AG04450 (cell line): ENCODE measurements around the gene NME4. TPM values are rescaled to one million over a fixed set of nuclear protein-coding genes. Genes with fewer than 3 reads are reported as not detected.
"Not testable (repeated sequence)": the region's sequence is repeated elsewhere in the genome, so short reads cannot be mapped to it uniquely, and the experiment has no call there.

ENCODE experiments used
- CTCF ChIA-PET: fragments of 300-600, 350-600 bp; formaldehyde crosslinking; extraction: SDS; loops from one replicate; lab custom pipeline; 2022; ENCODE audit warnings: antibody characterized with exemption, inconsistent platforms; lab: Charles Lee
- POLR2A ChIA-PET: fragments of 350-600 bp; formaldehyde crosslinking; extraction: SDS; loops from one replicate; lab custom pipeline; 2021; ENCODE audit warnings: antibody characterized with exemption, inconsistent platforms; lab: Yijun Ruan, JAX
- DNase-seq: peaks from one replicate; pipeline ENCODE4 v3.0.0-alpha.2; 2011; ENCODE audit warnings: low read depth, low spot score
- H3K27ac ChIP-seq: one replicate; pipeline ENCODE4 v1.5.1; 2012; ENCODE audit warnings: low read depth, low read length, control low read depth
- H3K27me3 ChIP-seq: one replicate; pipeline ENCODE4 v1.6.0; 2012; ENCODE audit warnings: low read length; ENCODE audit not compliant: control insufficient read depth, insufficient read depth
- H3K4me3 ChIP-seq: 2 replicates; pipeline ENCODE4 v1.5.1; 2011; ENCODE audit warnings: mild to moderate bottlenecking, low read depth, low read length, control low read depth
- H3K9me3 ChIP-seq: 2 replicates; pipeline ENCODE4 v1.5.1; 2012; ENCODE audit warnings: low read length; ENCODE audit not compliant: control insufficient read depth, insufficient read depth
- CTCF ChIP-seq: IDR thresholded peaks from 2 replicates; pipeline ENCODE4 v1.5.1; 2011; ENCODE audit warnings: low read depth, low read length, control low read depth, inconsistent platforms
- polyA minus RNA-seq: library from RNA; depleted of rRNA, polyadenylated mRNA; stranded (reverse); fragments of >200 nt; gene quantifications from 2 replicates; pipeline ENCODE4 v1.2.3, GENCODE V29; 2011; rRNA and poly(A)+ RNA removed
- polyA plus RNA-seq: library from polyadenylated mRNA; depleted of rRNA; stranded (reverse); fragments of >200 nt; gene quantifications from 2 replicates; pipeline ENCODE4 v1.2.3, GENCODE V29; 2011; rRNA removed

The NME4 gene
- polyA plus RNA-seq: 156 and 198 TPM in 2 replicates
- 79.2 and 129 TPM in 2 replicates for polyA minus RNA-seq

GRCh38 chr16:397135-397661, at the start of gene NME4:
NME4 (plus strand) TSS chr16:397199; CDS start chr16:397223, 24 bp downstream.
- no peaks in the 10 kb centered on the region for H3K27me3 ChIP-seq
- H3K9me3 ChIP-seq: peaks cover under 1% of the 10 kb centered on the region
- DNase-seq: no peak
- H3K27ac ChIP-seq: peak within 1 kb of the TSS; percentile 47
- ChIA-PET POLR2A (interaction anchor here (0.6 kb wide), 1 partner anchor 77 kb away, joined by 3 read pairs; no protein-coding TSS in a partner anchor), CTCF (no interaction called here)
- no peak for TF ChIP-seq CTCF
- H3K4me3 ChIP-seq: peak within 1 kb of the TSS; percentile 64

- ChIA-PET POLR2A (no interaction called here), CTCF (no interaction called here)
- H3K27ac ChIP-seq: no peak overlapping the region
- H3K27me3 ChIP-seq: no peaks in the 10 kb centered on the region
- no peak for DNase-seq
- TF ChIP-seq CTCF: no peak
- H3K9me3 ChIP-seq: no peaks in the 10 kb centered on the region; the same call in 1 of the 2 replicates
- no peak overlapping the region for H3K4me3 ChIP-seq
These were observed 49.8 kb upstream of the NME4 start for GRCh38 chr16:347203-347602.

- H3K27me3 ChIP-seq, DNase-seq, POLR2A ChIA-PET, H3K9me3 ChIP-seq, H3K4me3 ChIP-seq, H3K27ac ChIP-seq: not testable (repeated sequence)
- CTCF ChIA-PET: interaction anchor here (1.3 kb wide), 1 partner anchor 14 kb away, joined by 3 read pairs; no protein-coding TSS in a partner anchor
These were observed 48.5 kb upstream of the NME4 start for GRCh38 chr16:348495-348894.

GRCh38 chr16:349211-349610, 47.8 kb upstream of the NME4 start:
- Histone ChIP-seq H3K4me3 (no peak overlapping the region), H3K9me3 (no peaks in the 10 kb centered on the region; the same call in 1 of the 2 replicates), H3K27me3 (no peaks in the 10 kb centered on the region), H3K27ac (no peak overlapping the region)
- TF ChIP-seq CTCF: no peak
- CTCF ChIA-PET: interaction anchor here (1.3 kb wide), 1 partner anchor 13 kb away, joined by 3 read pairs; no protein-coding TSS in a partner anchor
- POLR2A ChIA-PET: no interaction called here
- no peak for DNase-seq

- CTCF ChIA-PET: no interaction called here
These were observed 46.8 kb upstream of the NME4 start for GRCh38 chr16:350203-350602.

More at GRCh38 chr16:350203-350602, 46.8 kb upstream of the NME4 start:
- Histone ChIP-seq H3K4me3 (no peak overlapping the region), H3K27me3 (no peaks in the 10 kb centered on the region), H3K9me3 (no peaks in the 10 kb centered on the region; the same call in 1 of the 2 replicates), H3K27ac (no peak overlapping the region)
- no peak for DNase-seq
- POLR2A ChIA-PET: no interaction called here
- TF ChIP-seq CTCF: no peak
